HepG2 (cell line): Measurements from ENCODE around the gene NUP85. TPM values are rescaled to one million over a fixed set of nuclear protein-coding genes. Genes with fewer than 3 reads are reported as not detected.

Source experiments
- FOSL1 ChIP-seq: sonication (generic); formaldehyde crosslinking; IDR thresholded peaks from 2 replicates; pipeline ENCODE4 v1.9.0; 2021; ENCODE audit warnings: missing genetic modification reagents, borderline replicate concordance
- GABPA ChIP-seq, 2 experiments: IDR thresholded peaks; 2 replicates each; pipeline ENCODE4 v1.6.1; 2011 to 2016; ENCODE audit warnings: low read depth in 2 of 2, low read length in 1 of 2, missing biosample characterization in 1 of 2, missing genetic modification characterization in 1 of 2
- HNF1A ChIP-seq, 2 experiments: sonication (generic) in 1 of 2; formaldehyde crosslinking in 1 of 2; IDR thresholded peaks; 2 replicates each; pipeline versions ENCODE4 v1.4.0 to v1.6.1; 2016 to 2020; ENCODE audit warnings: borderline replicate concordance in 1 of 2, low read depth in 1 of 2, mild to moderate bottlenecking in 1 of 2, missing genetic modification reagents in 1 of 2
- MAFK ChIP-seq, 2 experiments: IDR thresholded peaks in 1 of 2; conservative IDR thresholded peaks in 1 of 2; 2 replicates each; pipeline ENCODE4 v1.6.1; 2011; ENCODE audit warnings: improper control_type of control experiment in 2 of 2, low read length in 2 of 2
- SETDB1 ChIP-seq: sonication (generic); formaldehyde crosslinking; IDR thresholded peaks from 2 replicates; pipeline ENCODE4 v1.5.1; 2020; ENCODE audit warnings: missing genetic modification reagents, mild to moderate bottlenecking, borderline replicate concordance
- ZFP41 ChIP-seq: sonication (generic); formaldehyde crosslinking; IDR thresholded peaks from 2 replicates; pipeline ENCODE4 v1.4.0; 2020; ENCODE audit warnings: mild to moderate bottlenecking, missing genetic modification reagents, borderline replicate concordance
- ZNF281 ChIP-seq: sonication (generic); formaldehyde crosslinking; IDR thresholded peaks from 2 replicates; pipeline ENCODE4 v1.4.0; 2020; ENCODE audit warnings: missing genetic modification reagents, borderline replicate concordance
- ZNF562 ChIP-seq: sonication (generic); formaldehyde crosslinking; IDR thresholded peaks from 2 replicates; pipeline ENCODE4 v1.8.0; 2022; ENCODE audit warnings: missing genetic modification reagents, borderline replicate concordance
- ZNF646 ChIP-seq: sonication (generic); formaldehyde crosslinking; IDR thresholded peaks from 2 replicates; pipeline ENCODE4 v1.9.0; 2021; ENCODE audit warnings: mild to moderate bottlenecking, missing genetic modification reagents
- ZSCAN25 ChIP-seq: sonication (generic); formaldehyde crosslinking; IDR thresholded peaks from 2 replicates; pipeline ENCODE4 v1.8.0; 2022; ENCODE audit warnings: mild to moderate bottlenecking, missing genetic modification reagents
- polyA plus RNA-seq, 8 experiments: library from polyadenylated mRNA; depleted of rRNA in 3 of 8; stranded (reverse) in 7 of 8; unstranded in 1 of 8; fragments of >200 nt; fragmentation: Illumina TruSeq in 4 of 8; extraction: Trizol in 4 of 8; gene quantifications; 2 replicates each; pipeline versions ENCODE4 v1.2.1 to v1.2.3, GENCODE V29; 2011 to 2016; ENCODE audit warnings: low read depth in 4 of 8, missing spikeins in 1 of 8, mixed read lengths in 1 of 8; ENCODE audit not compliant: insufficient read depth in 1 of 8
- total RNA-seq, 5 experiments: library from RNA; depleted of rRNA; stranded (reverse); fragments of >200 nt; fragmentation: Illumina TruSeq; extraction: Trizol; gene quantifications; 2 replicates each; pipeline ENCODE4 v1.2.3, GENCODE V29; 2016; ENCODE audit warnings: low read depth in 1 of 5

The NUP85 gene
- total and polyA plus RNA-seq, 2 of the 13 experiments (the other 11 are each of a cell fraction or from before 2014, with no cell fraction given) = 89.1 to 124 TPM

- no peak for TF ChIP-seq HNF1A (IDR thresholded peaks at IDR 0.05; ENCODE audit: low read depth)
- TF ChIP-seq HNF1A (CRISPR knock-in tag; IDR thresholded peaks at IDR 0.05; ENCODE audit: borderline replicate concordance) = no peak
- TF ChIP-seq ZFP41 = no peak
- TF ChIP-seq MAFK (conservative IDR thresholded peaks at IDR 0.05 in 1 of 2, IDR thresholded peaks at IDR 0.05 in 1 of 2; ENCODE audit: low read length in 2 of 2) = no peak
- no peak for TF ChIP-seq ZNF281
- no peak for TF ChIP-seq ZNF562 (CRISPR knock-in tag)
- TF ChIP-seq ZNF646 (CRISPR knock-in tag) = no peak
- no peak for TF ChIP-seq SETDB1 (CRISPR knock-in tag)
- TF ChIP-seq FOSL1 (CRISPR knock-in tag) = no peak
- no peak for TF ChIP-seq GABPA (IDR thresholded peaks at IDR 0.05; ENCODE audit: low read depth, low read length)
- no peak for TF ChIP-seq GABPA (CRISPR knock-in tag; IDR thresholded peaks at IDR 0.05; ENCODE audit: low read depth)
- no peak for TF ChIP-seq ZSCAN25 (CRISPR knock-in tag)
Measured at GRCh38 chr17:75219815-75220214, 14.3 kb downstream of the NUP85 start (continued).
